Esophagus muscularis mucosa (tissue), 4 donors: Measurements from ENCODE around the gene RABL3. TPM values are rescaled to one million over a fixed set of nuclear protein-coding genes. Genes with fewer than 3 reads are reported as not detected.
A peak's percentile ranks its signal among the peaks of the same experiment; 100 is the strongest.

Experiments
- DNase-seq: peaks from one replicate; pipeline ENCODE4 v3.0.0-alpha.2; 2017; ENCODE audit errors: extremely low spot score
- H3K27ac ChIP-seq, 4 donors: fragments of 200-600 bp; sonication (generic); replicated peaks in 1 of 4; 1 replicate in 3 of 4; 2 replicates in 1 of 4; pipeline ENCODE4 v1.5.1; 2016 to 2019; ENCODE audit warnings: mild to moderate bottlenecking in 1 of 4
- H3K27me3 ChIP-seq, 4 donors: fragments of 200-600 bp; sonication (generic); one replicate each; pipeline versions ENCODE4 v1.5.1 to v1.6.0; 2016 to 2019
- H3K36me3 ChIP-seq, 4 donors: fragments of 200-600 bp; sonication (generic); one replicate each; pipeline ENCODE4 v1.5.1; 2016 to 2019
- H3K4me1 ChIP-seq, 4 donors: fragments of 200-600 bp; sonication (generic); one replicate each; pipeline ENCODE4 v1.5.1; 2016 to 2019
- H3K4me3 ChIP-seq, 4 donors: fragments of 200-600 bp; sonication (generic); 1 replicate in 2 of 4; 2 replicates in 2 of 4; pipeline ENCODE4 v1.5.1; 2016 to 2019; ENCODE audit warnings: mild to moderate bottlenecking in 4 of 4, moderate library complexity in 1 of 4
- H3K9me3 ChIP-seq, 4 donors: fragments of 200-600 bp; sonication (generic); 1 replicate in 3 of 4; 2 replicates in 1 of 4; pipeline ENCODE4 v1.5.1; 2016 to 2019
- CTCF ChIP-seq, 3 experiments: fragments of 200-600 bp in 2 of 3; fragments of 450-650 bp in 1 of 3; sonication (generic) in 2 of 3; IDR thresholded peaks; one replicate each; pipeline ENCODE4 v1.5.1; 2017 to 2019; ENCODE audit warnings: antibody characterized with exemption in 3 of 3, mild to moderate bottlenecking in 2 of 3, moderate library complexity in 1 of 3
- EP300 ChIP-seq: sonication (generic); formaldehyde crosslinking; IDR thresholded peaks from one replicate; pipeline ENCODE4 v1.6.1; 2017; ENCODE audit warnings: antibody characterized with exemption
- POLR2A ChIP-seq: fragments of 450-650 bp; IDR thresholded peaks from one replicate; pipeline ENCODE4 v1.6.1; 2017; ENCODE audit warnings: antibody characterized with exemption, moderate library complexity, mild to moderate bottlenecking, low read depth
- POLR2AphosphoS5 ChIP-seq, 2 donors: sonication (generic); formaldehyde crosslinking; IDR thresholded peaks; one replicate each; pipeline ENCODE4 v1.6.1; 2017; ENCODE audit warnings: antibody characterized with exemption in 2 of 2
- WGBS: methylation state at CpG from one replicate; pipeline ENCODE4 v1.1.5; 2018; 5-methylcytosine and 5-hydroxymethylcytosine counted together
- intact Hi-C: fragments of 100-400 bp; cut with DNase I; formaldehyde crosslinking; loops from one replicate; pipeline ENCODE4 v1.15.1; 2023
- total RNA-seq, 4 donors: library from RNA; depleted of rRNA; stranded (reverse); fragments of >200 nt; gene quantifications; one replicate each; pipeline versions ENCODE4 v1.1.0 to v1.2.1, GENCODE V29; 2016

RABL3 gene
- total RNA-seq, 4 donors from 2014 or later = 16.9 to 23.9 (median 20.7) TPM

DNA sequence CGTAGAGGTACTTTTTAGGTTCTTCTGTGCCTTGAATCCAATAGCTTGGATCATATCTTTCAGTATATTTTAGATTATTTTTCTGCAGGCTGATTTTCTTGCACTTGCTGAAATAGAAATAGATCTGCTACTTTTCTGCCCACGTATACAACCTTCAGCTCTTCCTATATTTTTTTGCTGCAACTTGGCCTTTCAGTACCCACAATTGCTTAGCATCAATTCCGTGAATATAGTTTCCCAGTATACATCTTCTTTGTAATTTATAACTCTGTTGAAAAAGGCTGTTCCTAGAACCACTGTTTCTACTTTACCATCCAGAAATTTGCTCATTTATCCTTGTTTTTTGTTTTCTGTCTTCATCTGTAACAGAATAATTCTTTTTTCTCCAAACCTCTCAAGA, 36.5 kb upstream of the RABL3 start:
- Histone ChIP-seq H3K27ac (peak overlapping the region in 2 of 4 donors; percentile 13 to 51), H3K27me3 (no peaks in the 10 kb centered on the region), H3K9me3 (no peaks in the 10 kb centered on the region), H3K36me3 (peaks cover 5 to 32% (median 17%) of the 10 kb centered on the region in 4 donors), H3K4me3 (no peak overlapping the region), H3K4me1 (peaks cover 0 to 20% (median 7%) of the 10 kb centered on the region in 4 donors)
- TF ChIP-seq CTCF (IDR thresholded peaks at IDR 0.05) = no peak
- TF ChIP-seq POLR2A = no peak
- no peak for TF ChIP-seq EP300
- TF ChIP-seq POLR2AphosphoS5 (IDR thresholded peaks at IDR 0.05) = no peak
- intact Hi-C loops = no loop called here
- DNase-seq = no peak
- WGBS = 90% methylated on average over 3 of the region's 3 CpGs

- Histone ChIP-seq H3K27ac (no peak overlapping the region), H3K9me3 (no peaks in the 10 kb centered on the region), H3K4me1 (peaks cover 0 to 40% (median 17%) of the 10 kb centered on the region in 4 donors), H3K27me3 (no peaks in the 10 kb centered on the region), H3K36me3 (peaks cover 0 to 23% (median 13%) of the 10 kb centered on the region in 4 donors), H3K4me3 (no peak overlapping the region)
- TF ChIP-seq POLR2A (no peak), CTCF (IDR thresholded peaks at IDR 0.05) (no peak), EP300 (no peak), POLR2AphosphoS5 (IDR thresholded peaks at IDR 0.05) (no peak)
- intact Hi-C loops = no loop called here
- DNase-seq = no peak
- 91% methylated on average over 4 of the region's 4 CpGs for WGBS
These were observed 33.1 kb upstream of the RABL3 start for GRCh38 chr3:120775411-120775810.

GRCh38 chr3:120773932-120774331, 31.6 kb upstream of the RABL3 start:
- TF ChIP-seq POLR2A (no peak), CTCF (IDR thresholded peaks at IDR 0.05) (no peak), POLR2AphosphoS5 (IDR thresholded peaks at IDR 0.05) (no peak), EP300 (no peak)
- Histone ChIP-seq H3K4me1 (peaks cover 0 to 43% (median 15%) of the 10 kb centered on the region in 4 donors), H3K9me3 (no peaks in the 10 kb centered on the region), H3K36me3 (peaks cover 0 to 23% (median 13%) of the 10 kb centered on the region in 4 donors), H3K27me3 (no peaks in the 10 kb centered on the region), H3K27ac (no peak overlapping the region), H3K4me3 (no peak overlapping the region)
- intact Hi-C loops = no loop called here
- DNase-seq = no peak

GRCh38 chr3:120772081-120772480, 29.8 kb upstream of the RABL3 start:
- DNase-seq = no peak
- TF ChIP-seq EP300 (no peak), POLR2A (no peak), CTCF (IDR thresholded peaks at IDR 0.05) (no peak)
- Histone ChIP-seq H3K27ac (peak overlapping the region; percentile 60 to 73 (median 68)), H3K4me1 (peaks cover 2 to 52% (median 22%) of the 10 kb centered on the region in 4 donors), H3K36me3 (peaks cover 0 to 23% (median 11%) of the 10 kb centered on the region in 4 donors), H3K9me3 (no peaks in the 10 kb centered on the region), H3K27me3 (no peaks in the 10 kb centered on the region), H3K4me3 (no peak overlapping the region)
- intact Hi-C loops = no loop called here
- WGBS = 88% methylated on average over 2 of the region's 2 CpGs

- no peak for TF ChIP-seq CTCF (IDR thresholded peaks at IDR 0.05)
- TF ChIP-seq POLR2AphosphoS5 (IDR thresholded peaks at IDR 0.05) = peak in 1 of 2 donors; percentile 63
- no peak for TF ChIP-seq POLR2A
- peak; percentile 73 for TF ChIP-seq EP300
- Histone ChIP-seq H3K27me3 (no peaks in the 10 kb centered on the region), H3K27ac (peak overlapping the region; percentile 60 to 73 (median 68)), H3K4me3 (no peak overlapping the region), H3K36me3 (peaks cover 0 to 17% (median 4%) of the 10 kb centered on the region in 4 donors), H3K9me3 (no peaks in the 10 kb centered on the region), H3K4me1 (peaks cover 6 to 64% (median 34%) of the 10 kb centered on the region in 4 donors)
- WGBS = 66% methylated on average over 4 of the region's 4 CpGs
- DNase-seq = no peak
- intact Hi-C loops = no loop called here
These were observed 28.6 kb upstream of the RABL3 start for GRCh38 chr3:120770891-120771290.
